Effector memory CD8-positive, alpha-beta T cell (primary cell): Measurements from ENCODE around the gene TECTA.
"Not testable (repeated sequence)": the region's sequence is repeated elsewhere in the genome, so short reads cannot be mapped to it uniquely, and the experiment has no call there.

Source experiments
- ATAC-seq: fragments of 150-1000 bp; cut with Tn5 transposase; replicated peaks from 2 replicates; pipeline ENCODE4 v1.10.0; 2021; ENCODE audit warnings: mild to moderate bottlenecking, moderate library complexity
- DNase-seq, 3 experiments: peaks; one replicate each; pipeline ENCODE4 v3.0.0; 2021
- H3K27ac Mint-ChIP-seq, 2 donors: one replicate each; pipeline ENCODE4 v1.8.0; 2022; ENCODE audit warnings: mild to moderate bottlenecking in 2 of 2, mixed read lengths in 2 of 2, moderate library complexity in 2 of 2
- H3K27me3 Mint-ChIP-seq, 2 donors: one replicate each; pipeline ENCODE4 v1.8.0; 2022; ENCODE audit warnings: mixed read lengths in 2 of 2
- H3K36me3 Mint-ChIP-seq: one replicate; pipeline ENCODE4 v1.8.0; 2022; ENCODE audit warnings: mild to moderate bottlenecking, moderate library complexity, mixed read lengths; ENCODE audit not compliant: insufficient read depth
- H3K4me1 Mint-ChIP-seq, 2 donors: one replicate each; pipeline ENCODE4 v1.8.0; 2022; ENCODE audit warnings: low read depth in 2 of 2, mixed read lengths in 2 of 2
- H3K4me3 Mint-ChIP-seq, 2 donors: one replicate each; pipeline ENCODE4 v1.8.0; 2022; ENCODE audit warnings: mild to moderate bottlenecking in 2 of 2, mixed read lengths in 2 of 2, moderate library complexity in 2 of 2
- H3K9me3 Mint-ChIP-seq, 2 donors: one replicate each; pipeline ENCODE4 v1.8.0; 2022; ENCODE audit warnings: mixed read lengths in 2 of 2

The TECTA gene

DNA sequence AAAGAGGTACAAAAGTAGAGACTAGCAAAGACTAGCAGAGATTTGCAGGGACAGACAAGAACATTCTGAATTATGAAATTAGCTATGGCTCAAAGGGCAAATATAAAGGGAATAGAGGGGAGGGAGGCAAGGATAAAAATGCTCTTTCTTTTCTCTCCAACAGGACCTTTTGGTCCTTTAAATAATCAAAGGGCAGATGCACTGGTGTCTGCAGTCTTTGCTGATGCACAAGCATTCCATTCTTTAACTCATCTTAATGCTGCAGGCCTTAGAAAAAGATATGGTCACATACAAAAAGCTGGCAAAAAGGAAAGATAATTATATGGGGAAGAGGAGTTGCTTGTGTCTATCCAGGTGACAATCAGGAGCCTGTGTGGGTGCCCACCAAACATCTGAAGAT is 137.9 kb downstream of the TECTA start:
- no peaks in the 10 kb centered on the region for H3K9me3 Mint-ChIP-seq
- no peak for ATAC-seq
- H3K4me3 Mint-ChIP-seq = no peak overlapping the region
- DNase-seq = no peak
- peaks cover 46 to 61% of the 10 kb centered on the region in 2 donors for H3K27me3 Mint-ChIP-seq
- H3K36me3 Mint-ChIP-seq = no peaks in the 10 kb centered on the region
- peaks cover 6% of the 10 kb centered on the region in 2 donors for H3K4me1 Mint-ChIP-seq
- H3K27ac Mint-ChIP-seq = no peak overlapping the region

DNA sequence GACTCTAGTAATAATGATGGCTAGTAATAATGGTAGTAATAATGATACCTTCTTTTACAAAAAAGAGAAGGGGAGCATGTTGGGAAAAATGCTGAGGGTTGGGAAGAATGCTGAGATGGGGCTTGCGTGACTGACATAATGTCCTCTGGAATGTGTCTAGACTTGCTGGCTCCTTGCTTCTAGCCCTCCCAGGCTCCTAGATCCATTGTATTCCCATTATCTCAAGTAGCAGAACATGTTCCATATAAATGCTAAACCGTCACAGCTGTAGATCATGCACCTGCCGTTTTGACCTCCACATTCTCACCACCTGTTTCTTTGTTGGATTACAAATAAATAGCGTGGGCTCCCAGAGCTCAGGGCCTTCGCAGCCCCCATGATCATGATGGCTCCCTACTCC is 139.0 kb downstream of the TECTA start:
- not testable (repeated sequence) for H3K36me3 Mint-ChIP-seq

DNA sequence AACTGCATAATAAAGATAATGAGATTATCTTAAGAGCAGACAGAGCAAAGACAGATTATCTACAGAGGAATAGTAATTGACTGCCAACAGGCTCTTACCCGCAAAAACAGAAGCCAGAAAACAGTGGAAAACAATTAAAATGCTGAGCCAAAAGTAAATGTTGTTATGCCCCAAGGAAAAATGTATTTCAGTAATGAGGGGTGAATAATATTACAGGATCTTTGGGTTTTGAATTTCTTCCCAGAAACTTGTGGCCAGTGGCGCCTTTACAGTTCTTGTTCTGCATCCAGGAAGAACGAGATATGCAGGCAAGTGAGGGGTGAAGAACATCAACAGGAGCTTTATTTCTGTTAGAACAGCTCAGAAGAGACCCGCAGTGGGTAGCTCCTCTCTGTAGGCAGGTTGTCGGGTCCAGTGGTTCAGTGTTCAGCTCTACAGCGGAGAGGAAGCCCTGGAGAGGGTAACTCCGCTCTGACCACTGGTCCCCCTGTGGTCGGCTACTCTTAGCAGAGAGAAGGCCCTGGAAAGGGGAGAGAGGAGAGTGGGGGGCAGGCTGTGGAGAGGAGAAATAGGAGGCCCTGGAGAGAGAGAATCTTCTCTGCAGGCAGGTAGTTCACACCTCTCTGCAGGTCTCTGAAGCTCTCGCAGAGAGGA is 139.7 kb downstream of the TECTA start:
- Mint-ChIP-seq H3K4me1 (peaks cover 6% of the 10 kb centered on the region in 2 donors), H3K27me3 (peaks cover 29 to 44% of the 10 kb centered on the region in 2 donors), H3K36me3 (no peaks in the 10 kb centered on the region), H3K27ac (no peak overlapping the region), H3K4me3 (no peak overlapping the region), H3K9me3 (no peaks in the 10 kb centered on the region)
- ATAC-seq (no peak), DNase-seq (no peak)

More for the DNA sequence above, 139.0 kb downstream of the TECTA start:
- not testable (repeated sequence) for DNase-seq, ATAC-seq, H3K4me3 Mint-ChIP-seq, H3K4me1 Mint-ChIP-seq, H3K27ac Mint-ChIP-seq, H3K9me3 Mint-ChIP-seq
- peaks cover 36 to 50% of the 10 kb centered on the region in 2 donors for H3K27me3 Mint-ChIP-seq
